Smooth muscle cell (in vitro differentiated cells): Measurements from ENCODE around the gene DDAH1. TPM values are rescaled to one million over a fixed set of nuclear protein-coding genes. Genes with fewer than 3 reads are reported as not detected.
"Not testable (repeated sequence)": the region's sequence is repeated elsewhere in the genome, so short reads cannot be mapped to it uniquely, and the experiment has no call there.

ENCODE experiments used
- DNase-seq: peaks from one replicate; lab custom pipeline; 2025; ENCODE audit not compliant: unreplicated experiment; lab: John Stamatoyannopoulos, UW
- H2AFZ ChIP-seq: fragments of 200-600 bp; sonication (generic); 2 replicates; pipeline ENCODE4 v1.6.0; 2016; ENCODE audit warnings: antibody characterized with exemption, low read depth, mild to moderate bottlenecking
- H3F3A ChIP-seq: fragments of 200-600 bp; sonication (generic); 2 replicates; pipeline ENCODE4 v1.6.0; 2017; ENCODE audit warnings: antibody characterized with exemption, low read depth
- H3K27ac ChIP-seq: fragments of 200-600 bp; sonication (generic); 2 replicates; pipeline ENCODE4 v1.5.1; 2016; ENCODE audit warnings: low read depth, mild to moderate bottlenecking
- H3K27me3 ChIP-seq: fragments of 200-600 bp; sonication (generic); 2 replicates; pipeline ENCODE4 v1.6.1; 2016; ENCODE audit warnings: low read depth, mild to moderate bottlenecking
- H3K36me3 ChIP-seq: fragments of 200-600 bp; sonication (generic); 2 replicates; pipeline ENCODE4 v1.5.1; 2016; ENCODE audit warnings: low read depth
- H3K4me1 ChIP-seq: fragments of 200-600 bp; sonication (generic); 2 replicates; pipeline ENCODE4 v1.5.1; 2016; ENCODE audit warnings: low read depth
- H3K4me2 ChIP-seq: fragments of 200-600 bp; sonication (generic); 2 replicates; pipeline ENCODE4 v1.6.0; 2016; ENCODE audit warnings: mild to moderate bottlenecking
- H3K4me3 ChIP-seq: fragments of 200-600 bp; sonication (generic); 2 replicates; pipeline ENCODE4 v1.5.1; 2016; ENCODE audit warnings: mild to moderate bottlenecking
- H3K79me2 ChIP-seq: fragments of 200-600 bp; sonication (generic); 2 replicates; pipeline ENCODE4 v1.6.0; 2016; ENCODE audit warnings: low read depth, mild to moderate bottlenecking
- H3K9ac ChIP-seq: fragments of 200-600 bp; sonication (generic); 2 replicates; pipeline ENCODE4 v1.6.0; 2016; ENCODE audit warnings: low read depth
- H3K9me3 ChIP-seq: fragments of 200-600 bp; sonication (generic); replicated peaks from 2 replicates; pipeline ENCODE4 v1.5.1; 2016; ENCODE audit warnings: low read depth
- H4K20me1 ChIP-seq: fragments of 200-600 bp; sonication (generic); 2 replicates; pipeline ENCODE4 v1.6.0; 2016; ENCODE audit warnings: low read depth
- CTCF ChIP-seq: fragments of 200-600 bp; sonication (generic); IDR thresholded peaks from 2 replicates; pipeline ENCODE4 v1.5.1; 2017; ENCODE audit warnings: borderline replicate concordance, mild to moderate bottlenecking, antibody characterized with exemption; ENCODE audit not compliant: insufficient read depth, poor library complexity, severe bottlenecking
- WGBS: methylation state at CpG from one replicate; pipeline ENCODE4 v1.1.7; 2016; ENCODE audit warnings: low lambda C conversion rate; 5-methylcytosine and 5-hydroxymethylcytosine counted together
- polyA plus RNA-seq: library from polyadenylated mRNA; unstranded; fragments of >200 nt; fragmentation: Nextera tagmentation; extraction: Ambion mirVana; gene quantifications from 2 replicates; pipeline ENCODE4 v1.2.1, GENCODE V29; 2016
- total RNA-seq: library from RNA; depleted of rRNA; stranded (reverse); fragments of >200 nt; gene quantifications from 2 replicates; pipeline ENCODE4 v1.2.3, GENCODE V29; 2014

The DDAH1 gene
- total and polyA plus RNA-seq, 2 experiments from 2014 or later: 13.8 to 30.8 TPM

- Histone ChIP-seq H3K4me3 (no peak overlapping the region), H3K27me3 (no peaks in the 10 kb centered on the region), H3K36me3 (peaks cover 22% of the 10 kb centered on the region), H3K27ac (no peak overlapping the region), H3F3A (no peaks in the 10 kb centered on the region), H4K20me1 (no peaks in the 10 kb centered on the region), H2AFZ (no peak overlapping the region), H3K9ac (no peak overlapping the region), H3K79me2 (no peaks in the 10 kb centered on the region), H3K4me2 (no peak overlapping the region), H3K9me3 (no peaks in the 10 kb centered on the region), H3K4me1 (no peaks in the 10 kb centered on the region)
- TF ChIP-seq CTCF: no peak
- no peak for DNase-seq
- 98% methylated on average over 3 of the region's 3 CpGs for WGBS
These were observed 113.6 kb downstream of the DDAH1 start for GRCh38 chr1:85351202-85351828.

- Histone ChIP-seq H3K36me3 (peaks cover 22% of the 10 kb centered on the region), H3F3A (no peaks in the 10 kb centered on the region), H3K27ac (no peak overlapping the region), H3K27me3 (no peaks in the 10 kb centered on the region), H3K4me3 (no peak overlapping the region), H3K9me3 (no peaks in the 10 kb centered on the region), H2AFZ (no peak overlapping the region), H4K20me1 (no peaks in the 10 kb centered on the region), H3K4me1 (peaks cover under 1% of the 10 kb centered on the region), H3K79me2 (no peaks in the 10 kb centered on the region), H3K4me2 (no peak overlapping the region), H3K9ac (no peak overlapping the region)
- TF ChIP-seq CTCF: no peak
- DNase-seq: no peak
- 95% methylated on average over 3 of the region's 3 CpGs for WGBS
These were observed 115.7 kb downstream of the DDAH1 start for GRCh38 chr1:85349224-85349623.

GRCh38 chr1:85347908-85348307, 117.1 kb downstream of the DDAH1 start:
- Histone ChIP-seq H3F3A (no peaks in the 10 kb centered on the region), H3K4me1 (peaks cover 7% of the 10 kb centered on the region), H2AFZ (no peak overlapping the region), H3K9ac (no peak overlapping the region), H3K27ac (no peak overlapping the region), H3K4me3 (no peak overlapping the region), H3K4me2 (no peak overlapping the region), H4K20me1 (no peaks in the 10 kb centered on the region), H3K27me3 (no peaks in the 10 kb centered on the region), H3K79me2 (no peaks in the 10 kb centered on the region), H3K9me3 (no peaks in the 10 kb centered on the region), H3K36me3 (peaks cover 22% of the 10 kb centered on the region)
- no peak for TF ChIP-seq CTCF
- DNase-seq: no peak
- 95% methylated on average over 2 of the region's 2 CpGs for WGBS

GRCh38 chr1:85347275-85347674, 117.7 kb downstream of the DDAH1 start:
- H3K36me3 ChIP-seq: peaks cover 22% of the 10 kb centered on the region
- not testable (repeated sequence) for H2AFZ ChIP-seq, H3K4me2 ChIP-seq, H3K27me3 ChIP-seq, H3K27ac ChIP-seq, H3F3A ChIP-seq, H3K9me3 ChIP-seq, DNase-seq, H4K20me1 ChIP-seq, H3K4me1 ChIP-seq, H3K4me3 ChIP-seq, H3K79me2 ChIP-seq, H3K9ac ChIP-seq
- WGBS: 96% methylated on average over 4 of the region's 4 CpGs
